PC-3 (cell line): ENCODE data around the gene S100A8.

Experiments used
- CTCF ChIP-seq: fragments of 300-600 bp; sonication (generic); conservative IDR thresholded peaks from 2 replicates; pipeline ENCODE4 v1.5.1; 2017; ENCODE audit warnings: antibody characterized with exemption, low read depth, mild to moderate bottlenecking, low read length
- EZH2 ChIP-seq: fragments of 300-600 bp; sonication (generic); IDR thresholded peaks from one replicate; pipeline ENCODE4 v1.6.1; 2017; ENCODE audit warnings: antibody characterized with exemption, mild to moderate bottlenecking, low read length; ENCODE audit not compliant: unreplicated experiment
- EZH2phosphoT487 ChIP-seq: fragments of 300-600 bp; sonication (generic); IDR thresholded peaks from 2 replicates; pipeline ENCODE4 v1.6.1; 2018; ENCODE audit warnings: mild to moderate bottlenecking, antibody characterized with exemption, low read length, borderline replicate concordance

GRCh38 chr1:153431427-153431826, 40.6 kb upstream of the S100A8 start:
- no peak for TF ChIP-seq EZH2
- no peak for TF ChIP-seq CTCF
- no peak for TF ChIP-seq EZH2phosphoT487
